WTC11 (cell line): Measurements from ENCODE around the gene DNAJC24.

Experiments used
- CTCF ChIP-seq: fragments of 200-600 bp; IDR thresholded peaks from 2 replicates; pipeline ENCODE4 v1.8.0; 2022; ENCODE audit warnings: antibody characterized with exemption
- EMX1 ChIP-seq: fragments of 250-450 bp; sonication (Bioruptor Pico); IDR thresholded peaks from 2 replicates; pipeline ENCODE4 v1.8.0; 2021; ENCODE audit warnings: mild to moderate bottlenecking
- FOXK1 ChIP-seq: sonication (generic); formaldehyde crosslinking; IDR thresholded peaks from 2 replicates; pipeline ENCODE4 v1.8.0; 2022; ENCODE audit warnings: mild to moderate bottlenecking, moderate library complexity, missing genetic modification reagents
- HMGXB4 ChIP-seq: sonication (generic); formaldehyde crosslinking; IDR thresholded peaks from 2 replicates; pipeline ENCODE4 v1.8.1; 2023; ENCODE audit warnings: mild to moderate bottlenecking, moderate library complexity, missing genetic modification reagents
- JUN ChIP-seq: sonication (generic); formaldehyde crosslinking; IDR thresholded peaks from 2 replicates; pipeline ENCODE4 v1.8.0; 2023; ENCODE audit warnings: mild to moderate bottlenecking, missing genetic modification reagents
- SMAD4 ChIP-seq: sonication (generic); formaldehyde crosslinking; IDR thresholded peaks from 2 replicates; pipeline ENCODE4 v1.8.0; 2022; ENCODE audit warnings: mild to moderate bottlenecking, missing genetic modification reagents

GRCh38 chr11:31327417-31327816 is 42.2 kb upstream of the DNAJC24 start:
- no peak for TF ChIP-seq JUN (CRISPR knock-in tag)
- TF ChIP-seq CTCF: no peak
- TF ChIP-seq HMGXB4 (CRISPR knock-in tag): no peak
- no peak for TF ChIP-seq FOXK1 (CRISPR knock-in tag)
- no peak for TF ChIP-seq SMAD4 (CRISPR knock-in tag)
- no peak for TF ChIP-seq EMX1 (CRISPR knock-in tag)
